ENCODE data around the gene LRRIQ1. TPM values are rescaled to one million over a fixed set of nuclear protein-coding genes. Genes with fewer than 3 reads are reported as not detected.

Gene LRRIQ1
- total and polyA plus RNA-seq, 2 experiments from 2014 or later, result 1.4 to 4.0 TPM

DNA sequence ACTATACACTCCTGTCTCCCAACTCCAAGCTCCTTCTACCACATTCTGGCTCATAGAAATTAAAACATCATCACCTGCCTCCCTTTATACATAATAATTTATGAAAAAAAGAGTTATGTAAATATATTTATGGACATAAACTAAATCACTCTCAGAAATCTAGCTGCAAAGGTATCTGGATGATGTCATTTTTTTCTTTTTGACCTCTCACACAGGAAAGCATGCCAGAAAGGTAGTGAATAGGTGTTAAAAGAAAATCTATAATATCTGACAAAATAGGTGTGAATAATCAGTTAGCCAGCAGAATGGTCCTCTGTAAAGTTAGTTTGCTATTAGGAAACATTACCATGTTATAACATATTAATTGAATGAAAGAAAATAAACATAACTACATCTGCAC lies 7.7 kb downstream of the LRRIQ1 start:
- Histone ChIP-seq H3K4me1 (ENCODE audit: insufficient read depth) (no peaks in the 10 kb centered on the region), H3K36me3 (ENCODE audit: insufficient read depth) (no peaks in the 10 kb centered on the region), H3F3A (replicated peaks; ENCODE audit: low read depth) (no peaks in the 10 kb centered on the region), H3K9me2 (ENCODE audit: insufficient read depth) (no peaks in the 10 kb centered on the region), H4K20me1 (replicated peaks; ENCODE audit: insufficient read depth) (no peaks in the 10 kb centered on the region), H3K79me2 (replicated peaks; ENCODE audit: insufficient read depth) (no peaks in the 10 kb centered on the region), H3K27ac (ENCODE audit: low read depth) (no peak overlapping the region), H3K27me3 (ENCODE audit: insufficient read depth) (no peaks in the 10 kb centered on the region), H3K4me3 (no peak overlapping the region), H3K4me2 (no peak overlapping the region), H2AFZ (no peak overlapping the region)
- no peak overlapping the region for H3K27ac Mint-ChIP-seq
- no peak overlapping the region for H3K4me3 Mint-ChIP-seq
- ATAC-seq (no peak), DNase-seq (ENCODE audit: low spot score) (no peak)
- TF ChIP-seq ZNF331 (CRISPR knock-in tag; IDR thresholded peaks at IDR 0.05; ENCODE audit: low read depth) (no peak), JUNB (IDR thresholded peaks at IDR 0.05; ENCODE audit: unreplicated experiment) (no peak), EZH2phosphoT487 (IDR thresholded peaks at IDR 0.05; ENCODE audit: unreplicated experiment) (no peak), POLR2AphosphoS5 (IDR thresholded peaks at IDR 0.05; ENCODE audit: low read depth) (no peak), STAT1 (IDR thresholded peaks at IDR 0.05; ENCODE audit: unreplicated experiment) (no peak), CREB1 (CRISPR knock-in tag; IDR thresholded peaks at IDR 0.05; ENCODE audit: low read depth) (no peak)
- TF ChIP-seq, protein P1, sequence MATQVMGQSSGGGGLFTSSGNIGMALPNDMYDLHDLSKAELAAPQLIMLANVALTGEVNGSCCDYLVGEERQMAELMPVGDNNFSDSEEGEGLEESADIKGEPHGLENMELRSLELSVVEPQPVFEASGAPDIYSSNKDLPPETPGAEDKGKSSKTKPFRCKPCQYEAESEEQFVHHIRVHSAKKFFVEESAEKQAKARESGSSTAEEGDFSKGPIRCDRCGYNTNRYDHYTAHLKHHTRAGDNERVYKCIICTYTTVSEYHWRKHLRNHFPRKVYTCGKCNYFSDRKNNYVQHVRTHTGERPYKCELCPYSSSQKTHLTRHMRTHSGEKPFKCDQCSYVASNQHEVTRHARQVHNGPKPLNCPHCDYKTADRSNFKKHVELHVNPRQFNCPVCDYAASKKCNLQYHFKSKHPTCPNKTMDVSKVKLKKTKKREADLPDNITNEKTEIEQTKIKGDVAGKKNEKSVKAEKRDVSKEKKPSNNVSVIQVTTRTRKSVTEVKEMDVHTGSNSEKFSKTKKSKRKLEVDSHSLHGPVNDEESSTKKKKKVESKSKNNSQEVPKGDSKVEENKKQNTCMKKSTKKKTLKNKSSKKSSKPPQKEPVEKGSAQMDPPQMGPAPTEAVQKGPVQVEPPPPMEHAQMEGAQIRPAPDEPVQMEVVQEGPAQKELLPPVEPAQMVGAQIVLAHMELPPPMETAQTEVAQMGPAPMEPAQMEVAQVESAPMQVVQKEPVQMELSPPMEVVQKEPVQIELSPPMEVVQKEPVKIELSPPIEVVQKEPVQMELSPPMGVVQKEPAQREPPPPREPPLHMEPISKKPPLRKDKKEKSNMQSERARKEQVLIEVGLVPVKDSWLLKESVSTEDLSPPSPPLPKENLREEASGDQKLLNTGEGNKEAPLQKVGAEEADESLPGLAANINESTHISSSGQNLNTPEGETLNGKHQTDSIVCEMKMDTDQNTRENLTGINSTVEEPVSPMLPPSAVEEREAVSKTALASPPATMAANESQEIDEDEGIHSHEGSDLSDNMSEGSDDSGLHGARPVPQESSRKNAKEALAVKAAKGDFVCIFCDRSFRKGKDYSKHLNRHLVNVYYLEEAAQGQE (IDR thresholded peaks at IDR 0.05; ENCODE audit: unreplicated experiment), result no peak
- TF ChIP-seq, protein P2, sequence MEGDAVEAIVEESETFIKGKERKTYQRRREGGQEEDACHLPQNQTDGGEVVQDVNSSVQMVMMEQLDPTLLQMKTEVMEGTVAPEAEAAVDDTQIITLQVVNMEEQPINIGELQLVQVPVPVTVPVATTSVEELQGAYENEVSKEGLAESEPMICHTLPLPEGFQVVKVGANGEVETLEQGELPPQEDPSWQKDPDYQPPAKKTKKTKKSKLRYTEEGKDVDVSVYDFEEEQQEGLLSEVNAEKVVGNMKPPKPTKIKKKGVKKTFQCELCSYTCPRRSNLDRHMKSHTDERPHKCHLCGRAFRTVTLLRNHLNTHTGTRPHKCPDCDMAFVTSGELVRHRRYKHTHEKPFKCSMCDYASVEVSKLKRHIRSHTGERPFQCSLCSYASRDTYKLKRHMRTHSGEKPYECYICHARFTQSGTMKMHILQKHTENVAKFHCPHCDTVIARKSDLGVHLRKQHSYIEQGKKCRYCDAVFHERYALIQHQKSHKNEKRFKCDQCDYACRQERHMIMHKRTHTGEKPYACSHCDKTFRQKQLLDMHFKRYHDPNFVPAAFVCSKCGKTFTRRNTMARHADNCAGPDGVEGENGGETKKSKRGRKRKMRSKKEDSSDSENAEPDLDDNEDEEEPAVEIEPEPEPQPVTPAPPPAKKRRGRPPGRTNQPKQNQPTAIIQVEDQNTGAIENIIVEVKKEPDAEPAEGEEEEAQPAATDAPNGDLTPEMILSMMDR (conservative IDR thresholded peaks at IDR 0.05; ENCODE audit: low read depth in 2 of 2), result no peak
- TF ChIP-seq, protein P3, sequence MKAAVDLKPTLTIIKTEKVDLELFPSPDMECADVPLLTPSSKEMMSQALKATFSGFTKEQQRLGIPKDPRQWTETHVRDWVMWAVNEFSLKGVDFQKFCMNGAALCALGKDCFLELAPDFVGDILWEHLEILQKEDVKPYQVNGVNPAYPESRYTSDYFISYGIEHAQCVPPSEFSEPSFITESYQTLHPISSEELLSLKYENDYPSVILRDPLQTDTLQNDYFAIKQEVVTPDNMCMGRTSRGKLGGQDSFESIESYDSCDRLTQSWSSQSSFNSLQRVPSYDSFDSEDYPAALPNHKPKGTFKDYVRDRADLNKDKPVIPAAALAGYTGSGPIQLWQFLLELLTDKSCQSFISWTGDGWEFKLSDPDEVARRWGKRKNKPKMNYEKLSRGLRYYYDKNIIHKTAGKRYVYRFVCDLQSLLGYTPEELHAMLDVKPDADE (IDR thresholded peaks at IDR 0.05), result no peak
- H3K36me3 Mint-ChIP-seq (ENCODE audit: low read depth), result no peaks in the 10 kb centered on the region
- no peaks in the 10 kb centered on the region for H3K9me3 Mint-ChIP-seq
- no peaks in the 10 kb centered on the region for H3K4me1 Mint-ChIP-seq
- no peaks in the 10 kb centered on the region for H3K27me3 Mint-ChIP-seq (ENCODE audit: insufficient read depth, low read depth, poor library complexity)

DNA sequence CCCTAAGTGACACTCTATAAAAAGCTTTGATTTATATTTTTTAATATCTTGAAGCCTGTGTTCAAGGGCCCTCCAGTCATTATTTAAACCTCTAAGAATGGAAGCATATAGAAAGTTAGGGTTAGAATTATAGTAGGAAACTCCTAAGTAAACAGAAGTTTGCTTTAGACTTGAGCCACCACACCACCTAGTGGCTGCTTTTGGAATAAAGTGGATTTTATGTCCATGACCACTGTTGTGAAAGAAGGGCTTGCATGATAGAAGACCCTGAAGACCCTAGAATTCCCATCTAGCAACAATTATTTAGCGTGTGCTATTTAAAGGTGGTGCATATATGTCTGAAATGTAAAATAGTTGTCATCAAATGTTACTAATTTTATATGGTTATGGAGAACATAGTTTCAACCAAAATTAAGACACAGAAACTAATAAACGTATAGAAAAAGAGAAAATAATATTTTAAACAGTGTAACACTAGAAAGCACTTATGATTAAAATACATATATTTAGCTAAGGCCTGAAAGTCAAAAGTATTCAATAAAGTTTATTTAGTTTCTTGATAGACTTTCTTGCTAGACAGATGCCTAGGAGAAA lies 21.3 kb downstream of the LRRIQ1 start:
- Mint-ChIP-seq H3K36me3 (ENCODE audit: low read depth) (no peaks in the 10 kb centered on the region), H3K27me3 (ENCODE audit: insufficient read depth, low read depth, poor library complexity) (no peaks in the 10 kb centered on the region), H3K4me1 (no peaks in the 10 kb centered on the region), H3K27ac (no peak overlapping the region), H3K4me3 (no peak overlapping the region), H3K9me3 (no peaks in the 10 kb centered on the region)
- peak; percentile 78 for DNase-seq (ENCODE audit: low spot score)
- H3F3A ChIP-seq (replicated peaks; ENCODE audit: low read depth), result no peaks in the 10 kb centered on the region
- H3K4me1 ChIP-seq (ENCODE audit: insufficient read depth), result no peaks in the 10 kb centered on the region
- H3K27ac ChIP-seq (ENCODE audit: low read depth), result no peak overlapping the region
- no peaks in the 10 kb centered on the region for H3K9me2 ChIP-seq (ENCODE audit: insufficient read depth)
- no peaks in the 10 kb centered on the region for H3K79me2 ChIP-seq (replicated peaks; ENCODE audit: insufficient read depth)
- no peaks in the 10 kb centered on the region for H3K27me3 ChIP-seq (ENCODE audit: insufficient read depth)
- H3K4me2 ChIP-seq, result no peak overlapping the region
- TF ChIP-seq, protein P3 (IDR thresholded peaks at IDR 0.05), result no peak
- TF ChIP-seq, protein P2 (conservative IDR thresholded peaks at IDR 0.05; ENCODE audit: low read depth in 2 of 2), result peak; percentile 80 to 89
- H4K20me1 ChIP-seq (replicated peaks; ENCODE audit: insufficient read depth), result no peaks in the 10 kb centered on the region
- no peaks in the 10 kb centered on the region for H3K36me3 ChIP-seq (ENCODE audit: insufficient read depth)
- peak; percentile 52 for ATAC-seq
- H3K4me3 ChIP-seq, result no peak overlapping the region
- no peak overlapping the region for H2AFZ ChIP-seq

Data from GM23338 (cell line).